ENCODE data around the gene ANXA2R. TPM values are rescaled to one million over a fixed set of nuclear protein-coding genes. Genes with fewer than 3 reads are reported as not detected.

Gene ANXA2R
- total RNA-seq, 1 experiment from 2014 or later: 0.20 TPM

GRCh38 chr5:43021151-43021550 is 19.0 kb downstream of the ANXA2R start:
- no peak overlapping the region for H3T11ph ChIP-seq (ENCODE audit: low read length)
- H3K4me1 ChIP-seq (ENCODE audit: insufficient read depth, low read length): peaks cover 7% of the 10 kb centered on the region
- no peak overlapping the region for H3K27ac Mint-ChIP-seq
- peaks cover 12% of the 10 kb centered on the region for H3K23me2 ChIP-seq (ENCODE audit: insufficient read length, low read depth, low read length, poor library complexity, severe bottlenecking)
- no peak overlapping the region for H2BK5ac ChIP-seq (ENCODE audit: insufficient read length, low read length)
- H3K27me3 Mint-ChIP-seq (ENCODE audit: low read depth): peaks cover 98% of the 10 kb centered on the region
- no peak overlapping the region for H2BK20ac ChIP-seq (ENCODE audit: low read depth, low read length, poor library complexity, severe bottlenecking)
- H2AK5ac ChIP-seq (ENCODE audit: insufficient read length, low read length): no peak overlapping the region
- no peak overlapping the region for H4K5ac ChIP-seq (ENCODE audit: insufficient read length, low read depth, low read length)
- no peak overlapping the region for H2AFZ ChIP-seq (ENCODE audit: low read length)
- no peak overlapping the region for H3K4me2 ChIP-seq (ENCODE audit: insufficient read depth, insufficient read length, low read length)
- H3K4me3 Mint-ChIP-seq: no peak overlapping the region
- peaks cover 67% of the 10 kb centered on the region; the same call in 1 of the 2 replicates for H3K27me3 ChIP-seq (ENCODE audit: insufficient read depth, low read length)
- H3K36me3 Mint-ChIP-seq (ENCODE audit: insufficient read depth in 1 of 3, low read depth in 3 of 3): no peaks in the 10 kb centered on the region
- no peak overlapping the region for H4K8ac ChIP-seq (replicated peaks; ENCODE audit: insufficient read length, low read depth, low read length)
- H3K9me3 ChIP-seq (ENCODE audit: control insufficient read depth, low read depth, low read length): no peaks in the 10 kb centered on the region
- H3K9ac ChIP-seq (ENCODE audit: extremely low read depth, insufficient read length, low read length): no peak overlapping the region
- DNase-seq: no peak
- no CpG with 5 or more reads among the region's 2 CpGs for whole genome bisulfite sequencing (ENCODE audit: extremely low coverage, insufficient read length, low lambda C conversion rate)
- no peak overlapping the region for H3K23ac ChIP-seq (ENCODE audit: insufficient read length, low read depth, low read length)
- H4K91ac ChIP-seq (ENCODE audit: insufficient read length, low read depth, low read length): no peak overlapping the region
- no peaks in the 10 kb centered on the region for H3K79me1 ChIP-seq (ENCODE audit: insufficient read depth, low read depth, low read length, poor library complexity, severe bottlenecking)
- no peak overlapping the region for H3K14ac ChIP-seq (ENCODE audit: insufficient read depth, low read length)
- peaks cover 0 to 6% of the 10 kb centered on the region in 2 experiments; a peak in 3 of 5 replicates for H3K9me3 Mint-ChIP-seq
- no peaks in the 10 kb centered on the region for H3K79me2 ChIP-seq (ENCODE audit: insufficient read depth, low read length)
- H2BK120ac ChIP-seq (ENCODE audit: low read depth, low read length, poor library complexity, severe bottlenecking): no peak overlapping the region
- H2BK15ac ChIP-seq (ENCODE audit: low read depth, low read length): no peak overlapping the region
- no peak overlapping the region for H3K18ac ChIP-seq (ENCODE audit: insufficient read length, low read depth, low read length)
- peaks cover 36 to 47% of the 10 kb centered on the region in 2 experiments for H3K4me1 Mint-ChIP-seq
- no peak overlapping the region for H3K4ac ChIP-seq (ENCODE audit: low read depth, low read length)
- no peak overlapping the region for H2BK12ac ChIP-seq (ENCODE audit: insufficient read length, low read depth, low read length)
- TF ChIP-seq CTCF (conservative IDR thresholded peaks at IDR 0.05): no peak
- H3K27ac ChIP-seq (ENCODE audit: insufficient read length, low read depth, low read length): no peak overlapping the region
- no peaks in the 10 kb centered on the region for H4K20me1 ChIP-seq (ENCODE audit: control insufficient read depth, insufficient read depth, insufficient read length)
- no peak overlapping the region for H3K56ac ChIP-seq (ENCODE audit: insufficient read length, low read depth, low read length)

All from H9 (cell line).